HTERT RPE-1 (cell line): ENCODE measurements around the gene TRPM2.

Experiments used
- in situ Hi-C: fragments of 300-500 bp; cut with MboI; formaldehyde crosslinking; loops from 4 replicates; pipeline ENCODE4 v1.14.3; 2020; ENCODE audit warnings: low sequenced_read_pairs

Gene TRPM2

DNA sequence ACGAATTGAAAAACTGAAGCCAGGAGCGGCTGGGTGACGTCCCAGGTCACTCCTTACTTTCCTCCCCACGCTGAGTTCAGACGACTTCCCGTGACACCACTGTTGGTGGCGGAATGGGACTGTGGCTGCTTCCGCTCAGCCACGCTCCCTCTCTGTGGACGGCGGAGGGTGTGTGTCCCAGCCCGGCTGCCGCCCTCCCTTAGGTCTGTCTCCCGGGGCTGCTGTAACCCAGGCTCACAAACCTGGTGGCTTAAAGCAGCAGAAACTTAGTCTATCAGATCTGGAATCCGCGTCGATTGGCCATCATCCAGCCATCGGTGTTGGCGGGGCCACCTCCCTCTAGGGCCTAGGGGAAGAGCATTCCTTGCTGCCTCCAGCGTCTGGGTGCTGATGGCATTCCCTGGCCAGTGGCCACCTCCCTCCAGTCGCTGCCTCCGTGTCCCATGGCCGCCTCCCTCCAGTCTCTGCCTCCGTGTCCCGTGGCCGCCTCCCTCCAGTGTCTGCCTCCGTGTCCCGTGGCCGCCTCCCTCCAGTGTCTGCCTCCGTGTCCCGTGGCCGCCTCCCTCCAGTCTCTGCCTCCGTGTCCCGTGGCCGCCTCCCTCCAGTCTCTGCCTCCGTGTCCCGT is 17.5 kb downstream of the TRPM2 start:
- in situ Hi-C loops = no loop called here

DNA sequence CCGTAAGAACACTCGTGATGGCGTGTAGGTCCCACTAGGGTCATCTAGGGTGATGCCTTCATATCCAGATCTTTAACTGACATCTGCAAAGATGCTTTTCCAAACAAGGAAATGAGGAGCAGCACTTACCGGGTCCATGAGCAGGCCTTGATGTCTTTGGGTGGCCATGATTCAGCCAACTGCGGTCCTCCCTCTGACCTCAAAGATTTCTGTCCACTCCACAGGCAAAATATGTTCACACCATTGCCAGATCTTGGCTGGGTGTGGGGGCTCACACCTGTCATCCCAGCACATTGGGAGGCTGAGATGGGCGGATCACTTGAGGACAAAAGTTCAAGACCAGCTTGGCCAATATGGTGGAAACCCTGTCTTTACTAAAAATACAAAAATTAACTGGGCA is 18.2 kb downstream of the TRPM2 start:
- in situ Hi-C loops = no loop called here

GRCh38 chr21:44372616-44373015 is 19.2 kb downstream of the TRPM2 start:
- in situ Hi-C loops = no loop called here

GRCh38 chr21:44374601-44375280 is 21.3 kb downstream of the TRPM2 start:
- in situ Hi-C loops = no loop called here

DNA sequence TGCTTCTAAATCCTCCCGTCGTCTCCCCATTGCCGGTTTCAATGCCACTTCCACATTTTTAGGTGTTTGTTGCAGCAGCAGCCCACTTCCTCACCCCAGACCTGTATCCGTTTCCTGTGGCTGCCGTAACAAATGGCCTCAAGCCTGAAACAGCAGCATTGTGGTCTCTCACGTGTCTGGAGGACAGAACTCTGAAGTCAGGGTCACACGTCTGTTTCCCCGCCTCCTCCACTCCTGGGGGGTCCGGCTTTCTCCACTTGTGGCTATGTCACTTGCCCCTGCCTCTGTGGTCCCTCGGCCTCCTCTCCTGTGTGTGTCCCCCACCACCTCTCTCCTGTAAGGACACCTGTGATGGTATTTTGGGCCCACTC is 21.8 kb downstream of the TRPM2 start:
- in situ Hi-C loops = no loop called here

- in situ Hi-C loops = no loop called here
Measured at GRCh38 chr21:44375761-44376241, 22.4 kb downstream of the TRPM2 start.

DNA sequence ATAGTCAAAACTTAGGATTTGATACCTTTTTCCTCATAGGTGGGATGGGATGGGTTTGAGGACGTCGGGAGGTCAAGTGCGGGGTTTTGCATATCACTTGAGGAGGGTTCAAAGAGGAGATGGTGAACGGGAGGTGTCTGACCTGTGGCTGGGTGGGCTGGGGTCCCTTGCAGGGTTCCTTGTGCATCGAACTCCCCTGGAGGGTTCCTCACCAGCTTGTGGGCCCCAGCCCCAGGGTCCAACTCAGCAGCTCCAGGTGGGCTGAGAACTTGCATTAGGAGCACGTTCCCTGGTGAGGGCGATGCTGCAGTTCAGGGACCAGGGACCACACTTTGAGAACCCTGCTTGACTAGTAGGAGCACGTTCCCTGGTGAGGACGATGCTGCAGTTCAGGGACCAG is 23.2 kb downstream of the TRPM2 start:
- in situ Hi-C loops = no loop called here

DNA sequence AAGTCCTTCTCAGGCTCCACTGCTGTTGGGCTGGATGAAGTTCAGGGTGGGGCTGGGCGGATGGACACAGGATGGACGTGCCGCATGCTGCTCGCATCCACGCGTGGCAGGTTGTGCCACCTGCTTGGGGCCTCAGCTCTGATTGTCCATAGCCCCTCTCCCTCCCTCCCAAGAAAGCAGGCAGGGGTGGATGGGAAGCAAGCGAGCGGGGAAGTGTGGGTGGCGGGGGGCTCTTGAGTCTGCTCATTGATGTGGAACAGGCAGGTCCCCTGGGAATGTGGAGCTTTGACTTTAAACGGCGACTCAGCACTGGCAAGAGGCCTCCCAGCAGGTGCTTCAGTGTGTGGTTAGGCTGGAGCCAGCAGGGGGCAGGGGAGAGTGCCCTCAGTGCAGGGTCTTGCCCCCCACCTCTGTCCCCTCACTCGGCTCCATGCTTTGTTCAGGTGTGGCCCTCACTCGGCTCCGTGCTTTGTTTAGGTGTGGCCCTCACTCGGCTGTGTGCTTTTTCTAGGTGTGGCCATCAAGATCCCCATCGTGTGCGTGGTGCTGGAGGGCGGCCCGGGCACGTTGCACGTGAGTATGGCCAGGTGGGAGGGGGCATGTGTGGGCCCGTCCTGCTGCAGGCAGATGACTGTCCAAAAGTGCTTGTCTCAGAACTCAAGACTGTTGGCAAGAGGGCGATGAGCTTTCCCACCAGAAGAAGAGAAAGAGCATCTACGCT is 23.9 kb downstream of the TRPM2 start:
- in situ Hi-C loops = no loop called here

- in situ Hi-C loops = no loop called here
Measured at GRCh38 chr21:44377922-44378645, 24.7 kb downstream of the TRPM2 start.

- in situ Hi-C loops = no loop called here
Measured at GRCh38 chr21:44378646-44379514, 25.5 kb downstream of the TRPM2 start.

DNA sequence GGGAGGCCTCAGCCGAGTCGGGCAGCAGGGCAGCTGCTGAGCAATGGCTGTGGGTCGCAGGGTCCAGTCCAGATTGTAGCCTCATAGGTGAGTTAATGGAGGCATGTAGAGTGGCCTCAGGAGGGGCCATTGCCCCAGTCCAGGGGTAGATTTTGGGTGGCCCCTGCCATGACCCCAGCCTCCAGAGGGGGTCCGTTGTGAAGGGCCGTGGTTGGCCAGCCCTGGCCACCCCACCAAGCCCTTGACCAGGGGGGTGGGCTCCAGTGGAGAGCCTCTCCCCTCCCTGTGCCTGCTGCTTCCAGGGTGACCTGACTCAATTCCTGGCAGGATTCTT is 26.1 kb downstream of the TRPM2 start:
- in situ Hi-C loops = no loop called here

- in situ Hi-C loops = no loop called here
Measured at GRCh38 chr21:44379991-44380865, 26.8 kb downstream of the TRPM2 start.

GRCh38 chr21:44380876-44381275 is 27.5 kb downstream of the TRPM2 start:
- in situ Hi-C loops = no loop called here

DNA sequence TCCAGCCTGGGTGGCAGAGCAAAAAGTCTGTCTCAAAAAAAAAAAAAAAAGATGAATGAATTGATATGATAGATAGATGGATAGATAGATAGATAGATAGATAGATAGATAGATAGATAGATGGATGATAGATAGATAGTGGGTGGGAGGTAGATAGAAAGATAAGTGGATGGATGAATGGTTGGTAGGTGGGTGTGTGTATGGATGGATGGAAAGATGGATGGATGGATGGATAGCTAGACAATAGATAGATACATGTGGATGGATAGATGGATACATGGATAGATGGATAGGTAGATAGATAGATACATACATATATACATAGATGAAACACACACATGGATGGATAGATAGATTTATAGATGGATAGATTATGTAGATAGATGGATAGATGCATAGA is 28.5 kb downstream of the TRPM2 start:
- in situ Hi-C loops = no loop called here

GRCh38 chr21:44382536-44382935 is 29.1 kb downstream of the TRPM2 start:
- in situ Hi-C loops = no loop called here

DNA sequence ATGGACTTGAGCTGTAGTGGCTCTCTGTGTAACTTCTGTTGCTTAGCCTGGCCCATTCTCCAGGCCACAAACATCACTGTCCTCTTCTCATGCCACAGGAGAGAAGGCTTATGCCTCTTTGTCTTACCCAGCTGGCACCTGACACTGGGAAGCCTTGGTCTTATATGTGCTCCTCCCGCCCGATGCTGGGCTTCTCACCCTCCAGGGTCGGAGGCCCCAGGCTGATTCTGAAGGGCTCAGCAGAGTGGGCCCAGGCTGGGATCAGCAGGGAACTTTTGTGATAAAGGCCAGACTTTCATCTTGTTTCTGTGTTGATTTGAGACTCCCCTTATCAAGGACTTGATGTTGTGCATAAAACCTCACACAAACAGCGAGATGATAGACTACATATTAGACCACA is 29.8 kb downstream of the TRPM2 start:
- in situ Hi-C loops = no loop called here

DNA sequence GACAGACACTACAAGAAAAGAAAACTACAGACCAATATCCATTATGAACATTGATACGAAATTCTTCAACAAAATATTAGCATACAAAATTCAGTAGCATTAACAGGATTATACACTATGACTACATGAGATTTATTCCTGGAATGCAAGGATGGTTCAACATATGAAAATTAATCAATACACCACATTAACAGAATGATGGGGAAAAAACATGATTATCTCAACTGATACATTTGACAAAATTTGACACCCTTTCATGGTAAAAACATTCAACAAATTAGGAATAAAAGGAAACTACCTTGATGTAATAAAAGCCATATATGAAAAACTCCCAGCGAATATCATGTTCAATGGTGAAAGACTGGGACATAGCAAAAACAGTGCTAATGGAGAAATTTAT is 31.5 kb downstream of the TRPM2 start:
- in situ Hi-C loops = no loop called here

- in situ Hi-C loops = no loop called here
Measured at GRCh38 chr21:44389335-44389734, 35.9 kb downstream of the TRPM2 start.

DNA sequence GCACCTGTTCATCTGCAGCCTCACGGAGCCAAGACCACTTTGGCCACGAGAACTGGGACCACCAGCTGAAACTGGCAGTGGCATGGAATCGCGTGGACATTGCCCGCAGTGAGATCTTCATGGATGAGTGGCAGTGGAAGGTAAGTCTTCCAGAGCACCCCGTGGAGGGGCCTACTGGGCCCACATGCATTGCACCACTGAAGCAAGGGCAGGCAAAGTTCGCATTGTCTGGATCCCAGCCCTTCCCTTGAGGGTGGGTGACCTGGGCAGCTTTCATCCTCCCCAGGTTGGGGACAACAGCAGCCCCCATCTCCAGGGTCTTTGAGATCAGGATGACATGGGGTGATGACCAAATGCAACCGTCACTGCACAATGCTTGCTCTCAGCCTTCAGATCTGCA is 37.5 kb downstream of the TRPM2 start:
- in situ Hi-C loops = no loop called here
